ENCODE measurements around the gene SLC30A10. TPM values are rescaled to one million over a fixed set of nuclear protein-coding genes. Genes with fewer than 3 reads are reported as not detected.

Gene SLC30A10
- total and polyA plus RNA-seq, 2 of the 13 experiments (the other 11 are each of a cell fraction or from before 2014, with no cell fraction given), result 20.9 to 30.2 TPM

- TF ChIP-seq THAP8 (CRISPR knock-in tag; IDR thresholded peaks at IDR 0.05; ENCODE audit: borderline replicate concordance), result no peak
- peak; percentile 91; the same call in 1 of the 2 replicates for TF ChIP-seq SIX1 (CRISPR knock-in tag; IDR thresholded peaks at IDR 0.05; ENCODE audit: borderline replicate concordance)
- TF ChIP-seq ZNF839 (CRISPR knock-in tag; IDR thresholded peaks at IDR 0.05; ENCODE audit: borderline replicate concordance), result no peak
- peak; percentile 42; the same call in 1 of the 2 replicates for TF ChIP-seq TARDBP (CRISPR knock-in tag; IDR thresholded peaks at IDR 0.05)
- peak; percentile 55; the same call in 1 of the 2 replicates for TF ChIP-seq NCOA1 (CRISPR knock-in tag; IDR thresholded peaks at IDR 0.05)
- 0 out of 2 replicates have a peak, but pooled peaks have one; percentile 2 for TF ChIP-seq KDM3A (CRISPR knock-in tag; IDR thresholded peaks at IDR 0.05; ENCODE audit: low read depth)
- TF ChIP-seq RARA (CRISPR knock-in tag; IDR thresholded peaks at IDR 0.05), result peak; percentile 73
- peak; percentile 83; the same call in 1 of the 2 replicates for TF ChIP-seq ZNF292 (CRISPR knock-in tag; IDR thresholded peaks at IDR 0.05; ENCODE audit: borderline replicate concordance, low read depth)
- peak; percentile 76; the same call in 1 of the 2 replicates for TF ChIP-seq ZNF275 (CRISPR knock-in tag; IDR thresholded peaks at IDR 0.05; ENCODE audit: borderline replicate concordance)
- no peak for TF ChIP-seq POLR2A (IDR thresholded peaks at IDR 0.05; ENCODE audit: insufficient read depth in 1 of 2, low read depth in 2 of 2, low read length in 2 of 2)
- peak; percentile 64; the same call in 1 of the 2 replicates for TF ChIP-seq HOXA5 (CRISPR knock-in tag; IDR thresholded peaks at IDR 0.05)
- peak; percentile 26; the same call in 1 of the 2 replicates for TF ChIP-seq ELF4 (CRISPR knock-in tag; IDR thresholded peaks at IDR 0.05; ENCODE audit: borderline replicate concordance)
- TF ChIP-seq PITX1 (CRISPR knock-in tag; IDR thresholded peaks at IDR 0.05), result peak; percentile 79; the same call in 1 of the 2 replicates
- no peak for TF ChIP-seq ZNF354B (CRISPR knock-in tag; IDR thresholded peaks at IDR 0.05)
- no peak for TF ChIP-seq POLR2AphosphoS2 (IDR thresholded peaks at IDR 0.05; ENCODE audit: low read depth, low read length)
- TF ChIP-seq NCOR1 (IDR thresholded peaks at IDR 0.05; ENCODE audit: borderline replicate concordance, low read length), result peak; percentile 63; the same call in 1 of the 2 replicates
- TF ChIP-seq ZNF646 (CRISPR knock-in tag; IDR thresholded peaks at IDR 0.05), result no peak
- TF ChIP-seq PRPF4 (IDR thresholded peaks at IDR 0.05; ENCODE audit: low read depth, low read length, poor library complexity, severe bottlenecking), result no peak
- TF ChIP-seq GPN1 (CRISPR knock-in tag; IDR thresholded peaks at IDR 0.05; ENCODE audit: borderline replicate concordance), result no peak
These were observed 44.7 kb downstream of the SLC30A10 start (continued) for GRCh38 chr1:219883400-219884332.
